Psoas muscle (tissue), 8 donors: Measurements from ENCODE around the gene PARP3. TPM values are rescaled to one million over a fixed set of nuclear protein-coding genes. Genes with fewer than 3 reads are reported as not detected.

ENCODE experiments used
- ATAC-seq, 4 donors: fragments of 200-7000 bp; cut with Tn5 transposase; one replicate each; pipeline ENCODE4 v1.9.1; 2020; ENCODE audit warnings: moderate library complexity in 3 of 4, mild to moderate bottlenecking in 2 of 4
- DNase-seq, 2 donors: peaks; one replicate each; pipeline ENCODE4 v3.0.0-alpha.2; 2020
- H3K27ac ChIP-seq: fragments of 200-600 bp; one replicate; pipeline ENCODE4 v1.8.0; 2022
- H3K27me3 ChIP-seq, 3 donors: fragments of 200-600 bp in 1 of 3; one replicate each; pipeline versions ENCODE4 v1.6.1 to v1.8.0; 2013 to 2022; ENCODE audit warnings: low read length in 2 of 3, mild to moderate bottlenecking in 2 of 3, moderate library complexity in 1 of 3; ENCODE audit not compliant: insufficient read depth in 3 of 3
- H3K36me3 ChIP-seq, 2 donors: fragments of 200-600 bp in 1 of 2; one replicate each; pipeline versions ENCODE4 v1.6.1 to v1.8.0; 2013 to 2022; ENCODE audit warnings: low read depth in 1 of 2, mild to moderate bottlenecking in 1 of 2, moderate library complexity in 1 of 2; ENCODE audit not compliant: insufficient read depth in 1 of 2
- H3K4me1 ChIP-seq: fragments of 200-600 bp; one replicate; pipeline ENCODE4 v1.8.0; 2022
- H3K4me3 ChIP-seq: fragments of 200-600 bp; one replicate; pipeline ENCODE4 v1.8.0; 2022; ENCODE audit warnings: mild to moderate bottlenecking
- H3K9me3 ChIP-seq: fragments of 200-600 bp; one replicate; pipeline ENCODE4 v1.8.0; 2022
- CTCF ChIP-seq: fragments of 200-600 bp; IDR thresholded peaks from one replicate; pipeline ENCODE4 v1.8.0; 2022; ENCODE audit warnings: antibody characterized with exemption
- WGBS, 3 donors: extraction: QIAGEN DNeasy Blood & Tissue Kit; methylation state at CpG; one replicate each; pipeline versions ENCODE4 v1.1.6 to v1.1.7; 2013; 5-methylcytosine and 5-hydroxymethylcytosine counted together
- intact Hi-C, 2 donors: fragments of 100-400 bp; cut with DNase I; formaldehyde crosslinking; loops; one replicate each; pipeline versions ENCODE4 v1.11.0 to v1.14.2; 2022
- polyA plus RNA-seq, 3 donors: library from polyadenylated mRNA; stranded (reverse); fragments of 200-250 nt; gene quantifications; one replicate each; pipeline ENCODE4 v1.2.3, GENCODE V29; 2013
- total RNA-seq, 4 donors: library from RNA; stranded (reverse); fragmentation: NEBNext Ultra II Directional in 2 of 4; extraction: Animal tissue kit (Norgen Biotek cat#: 25700) in 2 of 4; gene quantifications; one replicate each; pipeline versions ENCODE4 v1.2.1 to v1.2.4, GENCODE V29; 2021 to 2023
- donor health status: healthy with polysubstance abuse.
- donor health status: DM: no; HTN: no; CAD: no; lungs with moderate emphysema.
- donor health status: Bipolar disorder and iron deficiency.
- donor health status: healthy.
- donor health status: DM: yes; HTN: yes; CAD: no.
- donor health status: DM: no; HTN: no; CAD: no.
- donor health status: DM: no; HTN: no; CAD: no.
- donor health status: DM: yes; HTN: yes; CAD: no.

Gene PARP3
- total and polyA plus RNA-seq, 7 donors: 5.2 to 15.8 (median 11.3) TPM

- ATAC-seq: no peak
- intact Hi-C loops: no loop called here
- 89 to 95% (median 89%) methylated on average over 10 of the region's 10 CpGs for WGBS, 3 donors
- no peak overlapping the region for H3K27ac ChIP-seq
- no peaks in the 10 kb centered on the region for H3K9me3 ChIP-seq
- no peak for TF ChIP-seq CTCF
- no peaks in the 10 kb centered on the region for H3K27me3 ChIP-seq
- peaks cover 0 to 56% of the 10 kb centered on the region in 2 donors for H3K36me3 ChIP-seq
- no peak for DNase-seq
- no peak overlapping the region for H3K4me3 ChIP-seq
- peaks cover 4% of the 10 kb centered on the region for H3K4me1 ChIP-seq
Measured at GRCh38 chr3:51948016-51948580, 5.9 kb downstream of the PARP3 start.

GRCh38 chr3:51949121-51949520 is 7.0 kb downstream of the PARP3 start:
- Histone ChIP-seq H3K27ac (no peak overlapping the region), H3K36me3 (peaks cover 0 to 55% of the 10 kb centered on the region in 2 donors), H3K4me1 (no peaks in the 10 kb centered on the region), H3K27me3 (no peaks in the 10 kb centered on the region), H3K4me3 (no peak overlapping the region), H3K9me3 (no peaks in the 10 kb centered on the region)
- peak in 1 of 2 donors; percentile 35 for DNase-seq
- intact Hi-C loops: no loop called here
- WGBS, 3 donors: 77 to 92% (median 90%) methylated on average over 5 of the region's 5 CpGs
- TF ChIP-seq CTCF: no peak
- no peak for ATAC-seq

- Histone ChIP-seq H3K36me3 (peaks cover 0 to 38% of the 10 kb centered on the region in 2 donors), H3K4me1 (peaks cover 7% of the 10 kb centered on the region), H3K4me3 (no peak overlapping the region), H3K27me3 (no peaks in the 10 kb centered on the region), H3K9me3 (no peaks in the 10 kb centered on the region), H3K27ac (no peak overlapping the region)
- 90 to 98% (median 92%) methylated on average over 2 of the region's 2 CpGs for WGBS, 3 donors
- TF ChIP-seq CTCF: no peak
- DNase-seq: no peak
- intact Hi-C loops: no loop called here
- ATAC-seq: no peak
Measured at GRCh38 chr3:51950899-51951298, 8.7 kb downstream of the PARP3 start.

GRCh38 chr3:51953445-51953844 is 11.3 kb downstream of the PARP3 start:
- no peak for TF ChIP-seq CTCF
- intact Hi-C loops: no loop called here
- Histone ChIP-seq H3K27ac (no peak overlapping the region), H3K4me1 (peaks cover 16% of the 10 kb centered on the region), H3K36me3 (peaks cover 0 to 36% of the 10 kb centered on the region in 2 donors), H3K27me3 (no peaks in the 10 kb centered on the region), H3K4me3 (no peak overlapping the region), H3K9me3 (no peaks in the 10 kb centered on the region)
- no peak for DNase-seq
- ATAC-seq: no peak
- WGBS, 3 donors: 54 to 74% (median 57%) methylated on average over 3 of the region's 3 CpGs

GRCh38 chr3:51954105-51954504 is 11.9 kb downstream of the PARP3 start:
- peaks cover 0 to 36% of the 10 kb centered on the region in 2 donors for H3K36me3 ChIP-seq

More at GRCh38 chr3:51954105-51954504, 11.9 kb downstream of the PARP3 start:
- no peak for ATAC-seq
- Histone ChIP-seq H3K27me3 (no peaks in the 10 kb centered on the region), H3K27ac (no peak overlapping the region), H3K4me3 (no peak overlapping the region), H3K4me1 (peaks cover 16% of the 10 kb centered on the region), H3K9me3 (no peaks in the 10 kb centered on the region)
- WGBS, 3 donors: 72 to 79% (median 78%) methylated on average over 6 of the region's 6 CpGs
- no peak for DNase-seq
- TF ChIP-seq CTCF: no peak
- intact Hi-C loops: no loop called here
